ENCODE data around the gene ANXA2R. TPM values are rescaled to one million over a fixed set of nuclear protein-coding genes. Genes with fewer than 3 reads are reported as not detected.

ANXA2R gene
- total and polyA plus RNA-seq, 9 donors: 1.1 to 2.7 (median 1.6) TPM

- Histone ChIP-seq H3K36me3 (no peaks in the 10 kb centered on the region), H3K27ac (peak overlapping the region; percentile 88 to 92), H3K27me3 (no peaks in the 10 kb centered on the region), H3K9me3 (no peaks in the 10 kb centered on the region), H3K4me1 (ENCODE audit: insufficient read depth) (no peaks in the 10 kb centered on the region), H3K4me3 (peak overlapping the region; percentile 61)
- DNase-seq: peak in 3 of 5 donors; percentile 56 to 68 (median 65)
- TF ChIP-seq CTCF (IDR thresholded peaks at IDR 0.05) (peak in 1 of 3 donors; percentile 13), EP300 (IDR thresholded peaks at IDR 0.05) (no peak)
- intact Hi-C loops (cut with DNase I): loop anchor here in 2 of 4 donors (1.0 to 5.0 kb wide), 5 partner anchors 25 to 49 kb away; no protein-coding TSS in a partner anchor
- WGBS, 3 donors: 0 to 1% (median 1%) methylated on average over 32 to 33 of the region's 33 CpGs
Observed at GRCh38 chr5:43041669-43042175, 1.6 kb upstream of the ANXA2R start.

GRCh38 chr5:43041110-43041668 is 1.1 kb upstream of the ANXA2R start:
- DNase-seq: peak in 3 of 5 donors; percentile 42 to 60 (median 43)
- Histone ChIP-seq H3K27me3 (no peaks in the 10 kb centered on the region), H3K36me3 (no peaks in the 10 kb centered on the region), H3K27ac (peak overlapping the region; percentile 88 to 92), H3K9me3 (no peaks in the 10 kb centered on the region), H3K4me1 (ENCODE audit: insufficient read depth) (no peaks in the 10 kb centered on the region), H3K4me3 (peak overlapping the region; percentile 61)
- TF ChIP-seq CTCF (IDR thresholded peaks at IDR 0.05) (no peak), POLR2A (IDR thresholded peaks at IDR 0.05) (no peak), EP300 (IDR thresholded peaks at IDR 0.05) (no peak)
- intact Hi-C loops (cut with DNase I): loop anchor here in 2 of 4 donors (2.0 to 5.0 kb wide), 4 partner anchors 26 to 49 kb away; no protein-coding TSS in a partner anchor
- WGBS, 3 donors: 7 to 11% (median 8%) methylated on average over 18 of the region's 18 CpGs

- H3K27me3 ChIP-seq: no peaks in the 10 kb centered on the region
- WGBS, 3 donors: 42 to 60% (median 52%) methylated on average over 35 of the region's 35 CpGs
Observed at GRCh38 chr5:43039471-43040286, 440 bp downstream of the ANXA2R start.

More at GRCh38 chr5:43039471-43040286, 440 bp downstream of the ANXA2R start:
- Histone ChIP-seq H3K4me1 (ENCODE audit: insufficient read depth) (no peaks in the 10 kb centered on the region), H3K4me3 (peak overlapping the region; percentile 61), H3K27ac (no peak overlapping the region), H3K36me3 (no peaks in the 10 kb centered on the region), H3K9me3 (no peaks in the 10 kb centered on the region)
- intact Hi-C loops (cut with DNase I): loop anchor here in 2 of 4 donors (2.0 to 10.0 kb wide), 6 partner anchors 27 to 132 kb away; no protein-coding TSS in a partner anchor
- peak; percentile 29 to 54 (median 52) for DNase-seq
- TF ChIP-seq POLR2A (IDR thresholded peaks at IDR 0.05) (no peak), EP300 (IDR thresholded peaks at IDR 0.05) (no peak), CTCF (IDR thresholded peaks at IDR 0.05) (no peak)

All from ovary (tissue), 9 donors.